H1 (cell line): Measurements from ENCODE around the gene TWSG1. TPM values are rescaled to one million over a fixed set of nuclear protein-coding genes. Genes with fewer than 3 reads are reported as not detected.

Experiments used
- CTCF ChIA-PET: fragments of 300-600 bp; sonication (Branson Sonifier 250); formaldehyde crosslinking; loops from one replicate; lab custom pipeline; 2021; ENCODE audit not compliant: partially characterized antibody; lab: Charles Lee
- POLR2A ChIA-PET: fragments of 300-600 bp; sonication (Branson Sonifier 250); formaldehyde crosslinking; loops from one replicate; lab custom pipeline; 2021; ENCODE audit warnings: inconsistent platforms; ENCODE audit not compliant: partially characterized antibody; lab: Charles Lee
- DNase-seq, 2 experiments: peaks; one replicate each; pipeline versions ENCODE4 v3.0.0 to v3.0.0-alpha.2; 2010 to 2022; ENCODE audit warnings: low spot score in 2 of 2, low read depth in 1 of 2, mixed read lengths in 1 of 2
- FAIRE-seq: peaks from 2 replicates; lab custom pipeline; 2011; peaks lifted over from hg19 to GRCh38; lab: Jason Lieb, UNC
- H2AFZ ChIP-seq: 2 replicates; pipeline ENCODE4 v1.8.1; 2012; ENCODE audit warnings: low read length, inconsistent platforms
- H2AK5ac ChIP-seq: 2 replicates; pipeline ENCODE4 v1.6.1; 2013; ENCODE audit warnings: low read depth, low read length
- H2BK120ac ChIP-seq: replicated peaks from 2 replicates; pipeline ENCODE3; 2013; ENCODE audit warnings: low read depth, low read length, inconsistent platforms
- H2BK12ac ChIP-seq: 2 replicates; pipeline ENCODE4 v1.6.1; 2013; ENCODE audit warnings: low read depth, low read length
- H2BK15ac ChIP-seq: 2 replicates; pipeline ENCODE4 v1.6.1; 2013; ENCODE audit warnings: low read length
- H2BK20ac ChIP-seq: 2 replicates; pipeline ENCODE4 v1.6.1; 2013; ENCODE audit warnings: low read length
- H2BK5ac ChIP-seq: 2 replicates; pipeline ENCODE4 v1.6.1; 2013; ENCODE audit warnings: low read depth, low read length
- H3K14ac ChIP-seq: 2 replicates; pipeline ENCODE4 v1.6.1; 2013; ENCODE audit warnings: inconsistent platforms; ENCODE audit not compliant: insufficient read length
- H3K18ac ChIP-seq: 2 replicates; pipeline ENCODE4 v1.6.1; 2013; ENCODE audit warnings: low read length; ENCODE audit errors: extremely low read depth
- H3K23ac ChIP-seq: 2 replicates; pipeline ENCODE4 v1.6.1; 2013; ENCODE audit warnings: inconsistent platforms; ENCODE audit not compliant: insufficient read length
- H3K23me2 ChIP-seq: 2 replicates; pipeline ENCODE4 v1.6.1; 2013; ENCODE audit warnings: low read depth, low read length
- H3K27ac ChIP-seq: 2 replicates; pipeline ENCODE4 v1.6.1; 2011; ENCODE audit warnings: low read depth, low read length, inconsistent platforms
- H3K27me3 ChIP-seq, 4 experiments: replicated peaks in 1 of 4; 1 replicate in 1 of 4; 2 replicates in 3 of 4; pipeline versions ENCODE4 v1.6.1 to v1.8.1; 2011 to 2013; ENCODE audit warnings: low read length in 3 of 4, mild to moderate bottlenecking in 3 of 4, inconsistent platforms in 2 of 4, mixed read lengths in 2 of 4, moderate library complexity in 1 of 4; ENCODE audit not compliant: control insufficient read depth in 3 of 4, insufficient read depth in 3 of 4; ENCODE audit errors: extremely low read depth in 1 of 4
- H3K36me3 ChIP-seq, 4 experiments: 2 replicates each; pipeline versions ENCODE4 v1.6.1 to v1.8.1; 2011 to 2013; ENCODE audit warnings: mild to moderate bottlenecking in 4 of 4, low read length in 3 of 4, moderate library complexity in 2 of 4, control low read depth in 1 of 4, inconsistent platforms in 1 of 4; ENCODE audit not compliant: insufficient read depth in 4 of 4, control insufficient read depth in 2 of 4
- H3K4ac ChIP-seq: replicated peaks from 2 replicates; pipeline ENCODE3; 2013; ENCODE audit warnings: low read length, low read depth, mixed read lengths, inconsistent platforms; ENCODE audit not compliant: insufficient read length
- H3K4me1 ChIP-seq, 4 experiments: replicated peaks in 1 of 4; 1 replicate in 1 of 4; 2 replicates in 3 of 4; pipeline versions ENCODE4 v1.6.1 to v1.8.1; 2011 to 2013; ENCODE audit warnings: low read length in 3 of 4, inconsistent platforms in 2 of 4, mixed read lengths in 1 of 4; ENCODE audit not compliant: insufficient read depth in 4 of 4, control insufficient read depth in 3 of 4
- H3K4me2 ChIP-seq, 2 experiments: 2 replicates each; pipeline versions ENCODE4 v1.6.1 to v1.8.1; 2011 to 2013; ENCODE audit warnings: low read depth in 2 of 2, low read length in 2 of 2, control low read depth in 1 of 2, inconsistent platforms in 1 of 2, mild to moderate bottlenecking in 1 of 2; ENCODE audit not compliant: insufficient read depth in 1 of 2
- H3K4me3 ChIP-seq, 4 experiments: fragments of 200-600, 300-600 bp in 1 of 4; sonication (generic), shearing (Covaris generic), sonication (Bioruptor Twin) in 1 of 4; 2 replicates each; pipeline versions ENCODE4 v1.5.1 to v1.8.1; 2011 to 2016; ENCODE audit warnings: low read length in 4 of 4, low read depth in 3 of 4, control low read depth in 2 of 4, inconsistent platforms in 2 of 4, mild to moderate bottlenecking in 2 of 4, mixed read lengths in 1 of 4, moderate library complexity in 1 of 4; ENCODE audit not compliant: insufficient read depth in 2 of 4; ENCODE audit errors: extremely low read depth in 1 of 4
- H3K56ac ChIP-seq: replicated peaks from 2 replicates; pipeline ENCODE3; 2013; ENCODE audit warnings: low read depth, mild to moderate bottlenecking, mixed read lengths, low read length, inconsistent platforms; ENCODE audit not compliant: insufficient read length
- H3K79me1 ChIP-seq: 2 replicates; pipeline ENCODE4 v1.6.1; 2013; ENCODE audit warnings: low read depth, low read length, control low read depth
- H3K79me2 ChIP-seq, 2 experiments: 2 replicates each; pipeline versions ENCODE4 v1.6.1 to v1.8.1; 2012 to 2013; ENCODE audit warnings: low read length in 2 of 2, mild to moderate bottlenecking in 2 of 2, inconsistent platforms in 1 of 2; ENCODE audit not compliant: insufficient read depth in 2 of 2, control insufficient read depth in 1 of 2
- H3K9ac ChIP-seq, 4 experiments: replicated peaks in 1 of 4; 1 replicate in 1 of 4; 2 replicates in 3 of 4; pipeline versions ENCODE4 v1.6.1 to v1.8.1; 2011 to 2013; ENCODE audit warnings: low read depth in 3 of 4, low read length in 3 of 4, control low read depth in 2 of 4, mild to moderate bottlenecking in 2 of 4, moderate library complexity in 2 of 4, inconsistent platforms in 1 of 4; ENCODE audit errors: extremely low read depth in 1 of 4
- H3K9me3 ChIP-seq, 2 experiments: 2 replicates each; pipeline versions ENCODE4 v1.6.1 to v1.8.1; 2012 to 2013; ENCODE audit warnings: mild to moderate bottlenecking in 2 of 2, moderate library complexity in 2 of 2, control low read depth in 1 of 2, inconsistent platforms in 1 of 2, low read depth in 1 of 2, low read length in 1 of 2, mixed read lengths in 1 of 2; ENCODE audit not compliant: insufficient read depth in 2 of 2
- H4K20me1 ChIP-seq, 2 experiments: replicated peaks in 1 of 2; 2 replicates each; pipeline versions ENCODE3 to v1.8.1; 2011 to 2013; ENCODE audit warnings: inconsistent platforms in 2 of 2, low read length in 2 of 2, mild to moderate bottlenecking in 1 of 2; ENCODE audit not compliant: insufficient read depth in 2 of 2, control insufficient read depth in 1 of 2
- H4K5ac ChIP-seq: 2 replicates; pipeline ENCODE4 v1.6.1; 2013; ENCODE audit warnings: low read length, low read depth, mixed read lengths, inconsistent platforms; ENCODE audit not compliant: insufficient read length
- H4K8ac ChIP-seq: 2 replicates; pipeline ENCODE4 v1.8.0; 2013; ENCODE audit warnings: mild to moderate bottlenecking, moderate library complexity, low read length, inconsistent platforms; ENCODE audit not compliant: insufficient read depth; ENCODE audit errors: extremely low read depth
- H4K91ac ChIP-seq: replicated peaks from 2 replicates; pipeline ENCODE3; 2013; ENCODE audit warnings: low read length, mixed read lengths, inconsistent platforms; ENCODE audit not compliant: insufficient read length
- BACH1 ChIP-seq: IDR thresholded peaks from 2 replicates; pipeline ENCODE4 v1.6.1; 2012; ENCODE audit warnings: low read length, improper control_type of control experiment
- BCL11A ChIP-seq, 2 experiments: IDR thresholded peaks; one replicate each; pipeline ENCODE4 v1.6.1; 2011; ENCODE audit warnings: low read depth in 2 of 2, low read length in 2 of 2, mild to moderate bottlenecking in 2 of 2
- BRCA1 ChIP-seq: IDR thresholded peaks from 2 replicates; pipeline ENCODE4 v1.6.1; 2012; ENCODE audit warnings: low read depth, low read length, improper control_type of control experiment
- CHD2 ChIP-seq: IDR thresholded peaks from 2 replicates; pipeline ENCODE4 v1.6.1; 2012; ENCODE audit warnings: low read length, improper control_type of control experiment
- EZH2 ChIP-seq: fragments of 200-600 bp; sonication (generic); IDR thresholded peaks from 2 replicates; pipeline ENCODE4 v1.7.1; 2012; ENCODE audit warnings: low read depth, mild to moderate bottlenecking, moderate library complexity, low read length, inconsistent platforms; ENCODE audit not compliant: severe bottlenecking
- KDM5A ChIP-seq: fragments of 200-600 bp; IDR thresholded peaks from 2 replicates; pipeline ENCODE4 v1.7.1; 2012; ENCODE audit warnings: mild to moderate bottlenecking, low read length, inconsistent platforms, mixed read lengths
- RAD21 ChIP-seq, 2 experiments: IDR thresholded peaks in 1 of 2; conservative IDR thresholded peaks in 1 of 2; 2 replicates each; pipeline ENCODE4 v1.6.1; 2011; ENCODE audit warnings: low read depth in 2 of 2, low read length in 2 of 2, improper control_type of control experiment in 1 of 2, inconsistent platforms in 1 of 2, mild to moderate bottlenecking in 1 of 2, moderate library complexity in 1 of 2
- SP1 ChIP-seq: IDR thresholded peaks from 2 replicates; pipeline ENCODE4 v1.6.1; 2011; ENCODE audit warnings: low read depth, low read length
- SP2 ChIP-seq: IDR thresholded peaks from 2 replicates; pipeline ENCODE4 v1.6.1; 2012; ENCODE audit warnings: mild to moderate bottlenecking, low read length, inconsistent platforms
- SUZ12 ChIP-seq: fragments of 200-600 bp; sonication (generic); IDR thresholded peaks from 2 replicates; pipeline ENCODE4 v1.6.1; 2012; ENCODE audit warnings: mild to moderate bottlenecking, inconsistent platforms, low read length, moderate library complexity, mixed read lengths
- TBP ChIP-seq: IDR thresholded peaks from 2 replicates; pipeline ENCODE4 v1.6.1; 2011; ENCODE audit warnings: low read depth, low read length, improper control_type of control experiment
- WGBS, 2 experiments: shearing (Covaris generic) in 1 of 2; methylation state at CpG; one replicate each; pipeline versions ENCODE4 v1.1.6 to v1.1.7; 2013 to 2015; ENCODE audit warnings: low lambda C conversion rate in 2 of 2, mixed read lengths in 2 of 2, inconsistent platforms in 1 of 2, low coverage in 1 of 2, missing lambda C conversion rate in 1 of 2; ENCODE audit not compliant: insufficient replicate concordance in 2 of 2, insufficient coverage in 1 of 2, insufficient read length in 1 of 2; ENCODE audit errors: extremely low coverage in 1 of 2, missing lambda C conversion rate in 1 of 2; 5-methylcytosine and 5-hydroxymethylcytosine counted together
- polyA plus RNA-seq, 7 experiments: library from polyadenylated mRNA; depleted of rRNA in 3 of 7; stranded (reverse) in 5 of 7; unstranded in 2 of 7; fragments of >200 nt in 5 of 7; fragments of 200-250 nt in 2 of 7; gene quantifications; 1 replicate in 5 of 7; 2 replicates in 1 of 7; 4 replicates in 1 of 7; pipeline versions ENCODE4 v1.2.1 to v1.2.3, GENCODE V29; 2011 to 2013; ENCODE audit warnings: missing spikeins in 2 of 7, mixed read lengths in 2 of 7
- total RNA-seq: library from RNA; stranded (reverse); fragmentation: NEBNext Ultra II Directional; extraction: Animal tissue kit (Norgen Biotek cat#: 25700); gene quantifications from 2 replicates; pipeline ENCODE4 v1.2.1, GENCODE V29; 2021
- TF ChIP-seq, protein P1 (sequence below), 3 experiments: IDR thresholded peaks; 1 replicate in 2 of 3; 2 replicates in 1 of 3; pipeline versions ENCODE4 v1.5.1 to v1.6.1; 2011; ENCODE audit warnings: low read length in 3 of 3, mild to moderate bottlenecking in 3 of 3, inconsistent platforms in 2 of 3, low read depth in 1 of 3, moderate library complexity in 1 of 3; ENCODE audit not compliant: insufficient read depth in 1 of 3; ENCODE audit errors: control extremely low read depth in 1 of 3

The TWSG1 gene
- total and polyA plus RNA-seq, 2 of the 8 experiments (the other 6 are each of a cell fraction or from before 2014, with no cell fraction given): 11.8 to 19.8 TPM

DNA sequence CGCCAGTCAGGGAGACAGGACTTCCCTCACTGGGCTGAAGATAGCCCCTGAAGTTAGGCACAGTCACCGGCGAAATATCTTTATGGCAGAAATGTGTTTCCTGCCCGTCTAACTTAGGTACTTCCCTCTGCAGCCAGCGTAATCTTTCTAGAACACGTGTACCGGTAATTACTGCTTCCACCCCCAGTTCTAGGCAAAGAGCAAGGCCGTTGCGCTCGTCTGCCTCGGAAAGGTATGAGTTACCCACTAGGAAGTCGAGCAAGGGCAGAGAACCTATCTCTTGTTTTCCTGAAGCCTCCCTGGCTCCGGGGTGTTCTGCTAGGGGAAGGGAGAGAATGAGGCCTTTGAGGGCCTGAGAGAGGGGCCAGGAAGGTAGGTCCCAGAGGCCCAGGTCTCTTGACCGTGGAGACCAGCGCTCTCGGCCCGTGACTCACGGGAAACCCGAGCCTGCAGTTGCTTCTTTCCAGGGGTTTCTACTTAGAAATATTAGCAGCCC lies 70.0 kb downstream of the TWSG1 start:
- CTCF ChIA-PET: interaction anchor here (1.3 kb wide), 1 partner anchor 122 kb away, joined by 5 read pairs; no protein-coding TSS in a partner anchor
- Histone ChIP-seq H4K20me1 (no peaks in the 10 kb centered on the region), H4K91ac (no peak overlapping the region), H3K79me2 (no peaks in the 10 kb centered on the region), H3K23me2 (no peaks in the 10 kb centered on the region), H3K36me3 (no peaks in the 10 kb centered on the region), H2BK12ac (no peak overlapping the region), H2AFZ (no peak overlapping the region), H3K27ac (no peak overlapping the region), H3K4me2 (no peak overlapping the region), H2BK15ac (no peak overlapping the region), H4K8ac (no peak overlapping the region), H3K4ac (no peak overlapping the region), H3K9me3 (no peaks in the 10 kb centered on the region), H2BK20ac (no peak overlapping the region), H3K27me3 (no peaks in the 10 kb centered on the region), H3K4me1 (0 out of 7 replicates have a peak, but pooled peaks cover 0 to 2% (median 0%) of the 10 kb centered on the region in 4 experiments), H3K4me3 (no peak overlapping the region), H3K23ac (no peak overlapping the region), H3K9ac (no peak overlapping the region), H3K79me1 (no peaks in the 10 kb centered on the region), H2AK5ac (no peak overlapping the region), H3K14ac (no peak overlapping the region), H4K5ac (no peak overlapping the region), H3K18ac (no peak overlapping the region), H2BK5ac (no peak overlapping the region), H3K56ac (no peak overlapping the region), H2BK120ac (no peak overlapping the region)
- DNase-seq (no peak), FAIRE-seq (no peak)
- 86% methylated on average over 17 of the region's 19 CpGs; no CpG with 5 or more reads in 1 of the 2 experiments for WGBS, 2 experiments
- POLR2A ChIA-PET: interaction anchor here (0.9 kb wide), 1 partner anchor 71 kb away, joined by 3 read pairs; the partner anchor contains the start of gene TWSG1
- TF ChIP-seq SP2 (no peak), BACH1 (no peak), TBP (no peak), EZH2 (no peak), CHD2 (no peak), KDM5A (no peak), BCL11A (IDR thresholded peaks at IDR 0.05; ENCODE audit: low read depth in 2 of 2, low read length in 2 of 2) (no peak), SUZ12 (no peak), BRCA1 (no peak), SP1 (no peak), RAD21 (IDR thresholded peaks at IDR 0.05 in 1 of 2, conservative IDR thresholded peaks at IDR 0.05 in 1 of 2; ENCODE audit: low read depth in 2 of 2, low read length in 2 of 2) (no peak)
- TF ChIP-seq, protein P1, sequence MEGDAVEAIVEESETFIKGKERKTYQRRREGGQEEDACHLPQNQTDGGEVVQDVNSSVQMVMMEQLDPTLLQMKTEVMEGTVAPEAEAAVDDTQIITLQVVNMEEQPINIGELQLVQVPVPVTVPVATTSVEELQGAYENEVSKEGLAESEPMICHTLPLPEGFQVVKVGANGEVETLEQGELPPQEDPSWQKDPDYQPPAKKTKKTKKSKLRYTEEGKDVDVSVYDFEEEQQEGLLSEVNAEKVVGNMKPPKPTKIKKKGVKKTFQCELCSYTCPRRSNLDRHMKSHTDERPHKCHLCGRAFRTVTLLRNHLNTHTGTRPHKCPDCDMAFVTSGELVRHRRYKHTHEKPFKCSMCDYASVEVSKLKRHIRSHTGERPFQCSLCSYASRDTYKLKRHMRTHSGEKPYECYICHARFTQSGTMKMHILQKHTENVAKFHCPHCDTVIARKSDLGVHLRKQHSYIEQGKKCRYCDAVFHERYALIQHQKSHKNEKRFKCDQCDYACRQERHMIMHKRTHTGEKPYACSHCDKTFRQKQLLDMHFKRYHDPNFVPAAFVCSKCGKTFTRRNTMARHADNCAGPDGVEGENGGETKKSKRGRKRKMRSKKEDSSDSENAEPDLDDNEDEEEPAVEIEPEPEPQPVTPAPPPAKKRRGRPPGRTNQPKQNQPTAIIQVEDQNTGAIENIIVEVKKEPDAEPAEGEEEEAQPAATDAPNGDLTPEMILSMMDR (IDR thresholded peaks at IDR 0.05; ENCODE audit: control extremely low read depth in 1 of 3, insufficient read depth in 1 of 3, low read depth in 1 of 3, low read length in 3 of 3): no peak
